ENCODE measurements around the gene P2RY8.

DNA sequence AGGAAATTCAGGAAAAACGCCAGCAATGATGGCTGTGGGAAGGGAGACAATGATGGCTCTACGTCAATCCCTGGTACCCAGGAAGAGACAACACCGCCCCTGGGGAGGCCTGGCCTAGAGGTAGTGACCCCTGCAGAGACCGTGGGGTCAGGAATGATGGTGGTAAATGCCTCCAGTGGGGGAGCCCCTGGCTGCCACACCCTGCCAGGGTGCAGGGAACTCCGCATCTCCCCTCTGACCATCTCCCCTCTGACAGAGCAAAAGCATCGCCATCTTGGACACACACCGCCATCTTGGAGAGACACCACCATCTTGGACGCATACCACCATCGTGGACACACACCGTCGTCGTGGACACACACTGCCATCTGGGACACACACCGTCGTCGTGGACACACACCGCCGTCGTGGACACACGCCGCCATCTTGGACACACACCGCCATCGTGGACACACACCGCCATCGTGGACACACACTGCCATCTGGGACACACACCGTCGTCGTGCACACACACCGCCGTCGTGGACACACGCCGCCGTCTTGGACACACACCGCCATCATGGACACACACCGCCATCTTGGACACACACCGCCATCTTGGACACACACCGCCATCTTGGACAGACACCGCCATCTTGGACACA is 94.1 kb downstream of the P2RY8 start:
- TF ChIP-seq POLR2AphosphoS5 (IDR thresholded peaks at IDR 0.05; ENCODE audit: low read depth, low read length) = no peak
- TF ChIP-seq, protein P1, sequence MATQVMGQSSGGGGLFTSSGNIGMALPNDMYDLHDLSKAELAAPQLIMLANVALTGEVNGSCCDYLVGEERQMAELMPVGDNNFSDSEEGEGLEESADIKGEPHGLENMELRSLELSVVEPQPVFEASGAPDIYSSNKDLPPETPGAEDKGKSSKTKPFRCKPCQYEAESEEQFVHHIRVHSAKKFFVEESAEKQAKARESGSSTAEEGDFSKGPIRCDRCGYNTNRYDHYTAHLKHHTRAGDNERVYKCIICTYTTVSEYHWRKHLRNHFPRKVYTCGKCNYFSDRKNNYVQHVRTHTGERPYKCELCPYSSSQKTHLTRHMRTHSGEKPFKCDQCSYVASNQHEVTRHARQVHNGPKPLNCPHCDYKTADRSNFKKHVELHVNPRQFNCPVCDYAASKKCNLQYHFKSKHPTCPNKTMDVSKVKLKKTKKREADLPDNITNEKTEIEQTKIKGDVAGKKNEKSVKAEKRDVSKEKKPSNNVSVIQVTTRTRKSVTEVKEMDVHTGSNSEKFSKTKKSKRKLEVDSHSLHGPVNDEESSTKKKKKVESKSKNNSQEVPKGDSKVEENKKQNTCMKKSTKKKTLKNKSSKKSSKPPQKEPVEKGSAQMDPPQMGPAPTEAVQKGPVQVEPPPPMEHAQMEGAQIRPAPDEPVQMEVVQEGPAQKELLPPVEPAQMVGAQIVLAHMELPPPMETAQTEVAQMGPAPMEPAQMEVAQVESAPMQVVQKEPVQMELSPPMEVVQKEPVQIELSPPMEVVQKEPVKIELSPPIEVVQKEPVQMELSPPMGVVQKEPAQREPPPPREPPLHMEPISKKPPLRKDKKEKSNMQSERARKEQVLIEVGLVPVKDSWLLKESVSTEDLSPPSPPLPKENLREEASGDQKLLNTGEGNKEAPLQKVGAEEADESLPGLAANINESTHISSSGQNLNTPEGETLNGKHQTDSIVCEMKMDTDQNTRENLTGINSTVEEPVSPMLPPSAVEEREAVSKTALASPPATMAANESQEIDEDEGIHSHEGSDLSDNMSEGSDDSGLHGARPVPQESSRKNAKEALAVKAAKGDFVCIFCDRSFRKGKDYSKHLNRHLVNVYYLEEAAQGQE (IDR thresholded peaks at IDR 0.05; ENCODE audit: insufficient read depth in 1 of 2, low read depth in 2 of 2, low read length in 2 of 2) = no peak
- no peak for TF ChIP-seq TAF1 (IDR thresholded peaks at IDR 0.05; ENCODE audit: borderline replicate concordance, insufficient read depth, low read length)
- no peak for TF ChIP-seq SIN3A (IDR thresholded peaks at IDR 0.05; ENCODE audit: borderline replicate concordance, insufficient read depth, low read length)
- no peak for TF ChIP-seq FOXP2 (optimal IDR thresholded peaks at IDR 0.05; ENCODE audit: borderline replicate concordance, extremely low read depth, extremely low read length, insufficient read depth)
